Thyroid gland (tissue), 4 donors: ENCODE measurements around the gene OTOR.

Experiments
- CTCF ChIP-seq, 6 experiments: fragments of 200-600 bp in 3 of 6; fragments of 450-650 bp in 3 of 6; sonication (generic) in 3 of 6; IDR thresholded peaks; one replicate each; pipeline ENCODE4 v1.5.1; 2016 to 2019; ENCODE audit warnings: antibody characterized with exemption in 6 of 6, mild to moderate bottlenecking in 2 of 6, inconsistent platforms in 1 of 6, moderate library complexity in 1 of 6
- POLR2A ChIP-seq, 2 donors: fragments of 450-650 bp; IDR thresholded peaks; one replicate each; pipeline ENCODE4 v1.6.1; 2017; ENCODE audit warnings: antibody characterized with exemption in 2 of 2, mild to moderate bottlenecking in 2 of 2, moderate library complexity in 1 of 2

GRCh38 chr20:16710781-16711180, 37.4 kb upstream of the OTOR start:
- TF ChIP-seq CTCF (IDR thresholded peaks at IDR 0.05) = no peak
- TF ChIP-seq POLR2A (IDR thresholded peaks at IDR 0.05) = no peak
